HG03378 (cell line): ENCODE measurements around the gene RAB18.
"Not testable (repeated sequence)": the region's sequence is repeated elsewhere in the genome, so short reads cannot be mapped to it uniquely, and the experiment has no call there.

Source experiments
- ATAC-seq: cut with Tn5 transposase; IDR thresholded peaks from one replicate; pipeline ENCODE4 v1.9.1; 2021; ENCODE audit warnings: mild to moderate bottlenecking, moderate library complexity; ENCODE audit not compliant: unreplicated experiment

RAB18 gene

GRCh38 chr10:27503498-27504006 is 552 bp upstream of the RAB18 start:
- ATAC-seq: no peak

- ATAC-seq: no peak
These were observed 830 bp downstream of the RAB18 start for GRCh38 chr10:27504808-27505460.

GRCh38 chr10:27505537-27505936 is 1.4 kb downstream of the RAB18 start:
- not testable (repeated sequence) for ATAC-seq

GRCh38 chr10:27506280-27506679 is 2.2 kb downstream of the RAB18 start:
- ATAC-seq: no peak

- no peak for ATAC-seq
These were observed 8.4 kb downstream of the RAB18 start for GRCh38 chr10:27512548-27512947.

- ATAC-seq: no peak
These were observed 9.5 kb downstream of the RAB18 start for GRCh38 chr10:27513451-27514191.

GRCh38 chr10:27514243-27514642 is 10.1 kb downstream of the RAB18 start:
- no peak for ATAC-seq

- no peak for ATAC-seq
These were observed 14.2 kb downstream of the RAB18 start for GRCh38 chr10:27518261-27518660.

GRCh38 chr10:27525819-27526218 is 21.7 kb downstream of the RAB18 start:
- ATAC-seq: no peak

GRCh38 chr10:27526242-27526641 is 22.1 kb downstream of the RAB18 start:
- no peak for ATAC-seq

- ATAC-seq: no peak
These were observed 23.7 kb downstream of the RAB18 start for GRCh38 chr10:27527666-27528295.

- ATAC-seq: no peak
These were observed 25.1 kb downstream of the RAB18 start for GRCh38 chr10:27529010-27529783.

- no peak for ATAC-seq
These were observed 26.4 kb downstream of the RAB18 start for GRCh38 chr10:27530477-27530876.

GRCh38 chr10:27531336-27531847 is 27.3 kb downstream of the RAB18 start:
- no peak for ATAC-seq

- ATAC-seq: no peak
These were observed 30.1 kb downstream of the RAB18 start for GRCh38 chr10:27534161-27534700.

GRCh38 chr10:27535317-27535716 is 31.2 kb downstream of the RAB18 start:
- ATAC-seq: no peak

GRCh38 chr10:27536437-27536836 is 32.3 kb downstream of the RAB18 start:
- no peak for ATAC-seq

- no peak for ATAC-seq
These were observed 33.1 kb downstream of the RAB18 start for GRCh38 chr10:27537166-27537565.

GRCh38 chr10:27537787-27538186 is 33.7 kb downstream of the RAB18 start:
- no peak for ATAC-seq

GRCh38 chr10:27540672-27541071 is 36.6 kb downstream of the RAB18 start:
- no peak for ATAC-seq
